WTC11 (cell line): Measurements from ENCODE around the gene HNRNPLL.

Source experiments
- CTCF ChIP-seq: fragments of 200-600 bp; IDR thresholded peaks from 2 replicates; pipeline ENCODE4 v1.8.0; 2022; ENCODE audit warnings: antibody characterized with exemption
- E2F1 ChIP-seq: sonication (generic); formaldehyde crosslinking; IDR thresholded peaks from 2 replicates; pipeline ENCODE4 v1.8.0; 2022; ENCODE audit warnings: mild to moderate bottlenecking, missing genetic modification reagents
- ELF4 ChIP-seq: sonication (generic); formaldehyde crosslinking; IDR thresholded peaks from 2 replicates; pipeline ENCODE4 v1.8.1; 2022; ENCODE audit warnings: low read depth, mild to moderate bottlenecking, moderate library complexity, missing genetic modification reagents
- ESRRA ChIP-seq: sonication (generic); formaldehyde crosslinking; IDR thresholded peaks from 2 replicates; pipeline ENCODE4 v1.8.1; 2022; ENCODE audit warnings: mild to moderate bottlenecking, missing genetic modification reagents, borderline replicate concordance
- MAX ChIP-seq: sonication (generic); formaldehyde crosslinking; IDR thresholded peaks from 2 replicates; pipeline ENCODE4 v1.8.0; 2022; ENCODE audit warnings: mild to moderate bottlenecking, missing genetic modification reagents
- SP1 ChIP-seq: sonication (generic); formaldehyde crosslinking; conservative IDR thresholded peaks from 2 replicates; pipeline ENCODE4 v1.8.1; 2022; ENCODE audit warnings: missing genetic modification reagents
- TEAD4 ChIP-seq: sonication (generic); formaldehyde crosslinking; IDR thresholded peaks from 2 replicates; pipeline ENCODE4 v1.8.0; 2022; ENCODE audit warnings: mild to moderate bottlenecking, missing genetic modification reagents
- ZNF263 ChIP-seq: sonication (generic); formaldehyde crosslinking; IDR thresholded peaks from 2 replicates; pipeline ENCODE4 v1.8.1; 2022; ENCODE audit warnings: low read depth, mild to moderate bottlenecking, moderate library complexity, missing genetic modification reagents
- ZNF281 ChIP-seq: sonication (generic); formaldehyde crosslinking; IDR thresholded peaks from 2 replicates; pipeline ENCODE4 v1.8.0; 2023; ENCODE audit warnings: mild to moderate bottlenecking, missing genetic modification reagents
- ZNF532 ChIP-seq: fragments of 250-450 bp; sonication (Bioruptor Pico); IDR thresholded peaks from 2 replicates; pipeline ENCODE4 v1.9.0; 2021; ENCODE audit warnings: mild to moderate bottlenecking, borderline replicate concordance

GRCh38 chr2:38648107-38648761 is 45.5 kb upstream of the HNRNPLL start:
- no peak for TF ChIP-seq TEAD4 (CRISPR knock-in tag)
- TF ChIP-seq CTCF: no peak
- TF ChIP-seq MAX (CRISPR knock-in tag): no peak
- TF ChIP-seq ZNF281 (CRISPR knock-in tag): no peak
- TF ChIP-seq SP1: no peak
- no peak for TF ChIP-seq ZNF263
- no peak for TF ChIP-seq ESRRA (CRISPR knock-in tag)
- TF ChIP-seq ZNF532 (CRISPR knock-in tag): no peak
- no peak for TF ChIP-seq ELF4 (CRISPR knock-in tag)
- no peak for TF ChIP-seq E2F1 (CRISPR knock-in tag)
